BLaER1 (cell line): ENCODE measurements around the gene KRT27.
A peak's percentile ranks its signal among the peaks of the same experiment; 100 is the strongest.
"Not testable (repeated sequence)": the region's sequence is repeated elsewhere in the genome, so short reads cannot be mapped to it uniquely, and the experiment has no call there.

Experiments
- H3K27ac ChIP-seq: shearing (Covaris generic); formaldehyde crosslinking; 2 replicates; pipeline ENCODE4 v1.8.1; 2022
- H3K27me3 ChIP-seq: shearing (Covaris generic); formaldehyde crosslinking; 2 replicates; pipeline ENCODE4 v1.8.1; 2022
- H3K36me3 ChIP-seq: shearing (Covaris generic); formaldehyde crosslinking; 2 replicates; pipeline ENCODE4 v1.8.1; 2022
- H3K4me1 ChIP-seq: shearing (Covaris generic); formaldehyde crosslinking; 2 replicates; pipeline ENCODE4 v1.8.1; 2022
- H3K4me2 ChIP-seq: shearing (Covaris generic); formaldehyde crosslinking; 2 replicates; pipeline ENCODE4 v1.8.1; 2022
- H3K4me3 ChIP-seq: shearing (Covaris generic); formaldehyde crosslinking; 2 replicates; pipeline ENCODE4 v1.8.1; 2022
- H3K9ac ChIP-seq: shearing (Covaris generic); formaldehyde crosslinking; 2 replicates; pipeline ENCODE4 v1.8.1; 2022
- H3K9me3 ChIP-seq: shearing (Covaris generic); formaldehyde crosslinking; 2 replicates; pipeline ENCODE4 v1.8.1; 2022
- H4K20me1 ChIP-seq: shearing (Covaris generic); formaldehyde crosslinking; 2 replicates; pipeline ENCODE4 v1.8.1; 2022
- Cebpa-rat ChIP-seq: shearing (Covaris generic); IDR thresholded peaks from 2 replicates; pipeline ENCODE4 v1.8.1; 2022

Gene KRT27

DNA sequence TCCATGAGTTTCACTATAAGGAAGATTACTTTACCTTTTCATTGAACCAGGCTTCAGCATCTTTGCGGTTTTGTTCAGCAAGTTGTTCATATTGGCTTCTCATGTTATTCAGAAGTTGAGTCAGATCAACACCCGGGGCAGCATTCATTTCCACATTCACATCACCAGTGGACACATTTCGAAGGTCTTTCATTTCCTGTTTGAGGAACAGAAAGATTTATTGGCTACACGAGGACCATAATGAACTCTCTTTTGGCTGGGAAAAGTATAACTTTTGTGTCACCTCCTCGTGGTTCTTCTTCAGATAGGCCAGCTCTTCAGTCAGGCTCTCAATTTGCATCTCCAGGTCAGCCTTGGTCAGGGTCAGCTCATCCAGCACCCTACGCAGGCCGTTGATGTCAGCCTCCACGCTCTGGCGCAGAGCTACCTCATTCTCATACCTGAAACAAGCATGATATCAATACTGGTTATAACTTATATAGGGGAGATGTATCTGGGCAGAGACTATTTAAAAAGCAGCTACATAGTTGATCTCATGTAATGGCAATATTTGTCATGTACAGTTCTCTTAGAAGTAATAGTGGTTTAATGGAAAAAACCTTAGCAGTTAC is 38.0 kb upstream of the KRT27 start:
- no peak overlapping the region for H3K4me3 ChIP-seq
- no peak overlapping the region for H3K4me2 ChIP-seq
- no peak overlapping the region for H3K27ac ChIP-seq
- H3K9me3 ChIP-seq = 0 out of 2 replicates have a peak, but pooled peaks cover 5% of the 10 kb centered on the region
- H3K36me3 ChIP-seq = peaks cover 17% of the 10 kb centered on the region
- no peak for TF ChIP-seq Cebpa-rat
- H3K27me3 ChIP-seq = no peaks in the 10 kb centered on the region
- no peaks in the 10 kb centered on the region for H4K20me1 ChIP-seq
- 0 out of 2 replicates have a peak, but pooled peaks cover 5% of the 10 kb centered on the region for H3K4me1 ChIP-seq
- H3K9ac ChIP-seq = no peak overlapping the region

DNA sequence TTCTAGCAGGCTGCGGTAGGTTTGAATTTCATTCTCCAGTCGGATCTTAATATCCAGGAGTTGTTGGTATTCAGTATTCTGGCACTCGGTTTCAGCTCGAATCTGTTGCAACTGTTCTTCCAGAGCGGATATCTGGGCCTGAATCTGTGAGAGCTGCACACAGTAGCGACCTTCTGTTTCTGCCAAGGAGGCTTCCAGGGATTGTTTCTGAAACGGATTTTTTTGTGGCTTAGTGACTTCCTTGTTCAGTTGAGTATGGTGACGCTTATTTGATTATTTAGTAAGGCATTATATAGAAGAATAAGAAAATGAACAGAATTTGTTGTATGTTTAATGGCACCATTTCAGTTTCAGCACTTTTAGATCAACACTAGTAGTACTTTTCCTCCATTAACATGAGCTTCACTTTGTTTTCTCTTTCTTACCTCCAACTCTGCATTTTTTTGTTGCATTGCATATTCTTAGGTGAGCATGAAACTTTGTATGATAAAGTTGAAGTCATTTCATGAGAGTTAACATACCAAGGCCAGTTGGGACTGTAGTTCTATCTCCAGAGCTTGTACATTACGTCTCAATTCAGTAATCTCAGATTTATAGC is 37.3 kb upstream of the KRT27 start:
- Histone ChIP-seq H3K4me1 (0 out of 2 replicates have a peak, but pooled peaks cover 5% of the 10 kb centered on the region), H3K4me2 (peak overlapping the region; percentile 71), H3K4me3 (peak overlapping the region; percentile 84), H3K9me3 (0 out of 2 replicates have a peak, but pooled peaks cover 5% of the 10 kb centered on the region), H3K27me3 (no peaks in the 10 kb centered on the region), H3K27ac (peak overlapping the region; percentile 88), H4K20me1 (no peaks in the 10 kb centered on the region), H3K36me3 (peaks cover 17% of the 10 kb centered on the region), H3K9ac (no peak overlapping the region)
- no peak for TF ChIP-seq Cebpa-rat

DNA sequence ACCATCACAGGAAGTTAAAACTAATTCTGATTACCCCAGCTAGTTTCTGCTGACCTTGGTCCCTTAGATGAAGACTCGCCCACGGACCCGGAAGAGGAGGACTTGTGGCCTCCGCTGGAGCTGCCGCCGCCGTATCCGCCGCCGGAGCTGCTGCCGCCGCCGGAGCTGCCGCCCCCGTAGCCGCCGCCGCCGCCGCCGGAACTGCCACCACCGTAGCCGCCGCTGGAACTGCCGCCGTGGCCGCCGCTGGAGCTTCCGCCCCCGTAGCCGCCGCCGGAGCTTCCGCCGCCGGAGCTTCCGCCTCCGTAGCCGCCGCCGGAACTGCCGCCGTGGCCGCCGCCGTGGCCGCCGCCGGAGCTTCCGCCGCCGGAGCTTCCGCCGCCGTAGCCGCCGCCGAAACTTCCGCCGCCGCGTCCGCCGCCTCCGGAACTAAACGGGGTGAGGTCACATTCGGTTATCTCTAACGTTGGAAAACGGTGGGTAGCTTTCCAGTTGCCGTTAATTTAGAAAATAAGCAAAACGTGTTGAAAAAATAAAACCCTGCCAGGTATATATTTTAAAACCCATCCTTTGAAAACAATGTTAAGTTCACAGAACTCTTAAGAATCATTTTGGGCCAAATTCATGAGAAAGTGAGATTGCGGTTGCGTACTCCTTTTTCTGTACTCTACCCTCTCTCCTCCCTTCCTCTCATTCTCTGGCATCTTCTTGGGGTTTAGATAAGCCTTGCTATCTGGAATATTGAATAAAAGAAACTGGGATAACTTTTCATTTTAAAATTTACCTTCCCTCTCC is 36.6 kb upstream of the KRT27 start:
- 0 out of 2 replicates have a peak, but pooled peaks cover 5% of the 10 kb centered on the region for H3K4me1 ChIP-seq
- H4K20me1 ChIP-seq = no peaks in the 10 kb centered on the region
- H3K27ac ChIP-seq = peak overlapping the region; percentile 88
- H3K27me3 ChIP-seq = no peaks in the 10 kb centered on the region
- H3K4me3 ChIP-seq = peak overlapping the region; percentile 84
- H3K4me2 ChIP-seq = peak overlapping the region; percentile 82
- TF ChIP-seq Cebpa-rat = no peak
- peak overlapping the region; percentile 86 for H3K9ac ChIP-seq
- 0 out of 2 replicates have a peak, but pooled peaks cover 5% of the 10 kb centered on the region for H3K9me3 ChIP-seq
- peaks cover 17% of the 10 kb centered on the region for H3K36me3 ChIP-seq

GRCh38 chr17:40818343-40818732 is 36.0 kb upstream of the KRT27 start:
- H3K4me1 ChIP-seq = 0 out of 2 replicates have a peak, but pooled peaks cover 5% of the 10 kb centered on the region
- no peak for TF ChIP-seq Cebpa-rat
- peak overlapping the region; percentile 86 for H3K9ac ChIP-seq
- H3K4me2 ChIP-seq = peak overlapping the region; percentile 82
- peak overlapping the region; percentile 84 for H3K4me3 ChIP-seq
- H3K9me3 ChIP-seq = 0 out of 2 replicates have a peak, but pooled peaks cover 5% of the 10 kb centered on the region
- peaks cover 17% of the 10 kb centered on the region for H3K36me3 ChIP-seq
- no peaks in the 10 kb centered on the region for H3K27me3 ChIP-seq
- peak overlapping the region; percentile 88 for H3K27ac ChIP-seq
- H4K20me1 ChIP-seq = no peaks in the 10 kb centered on the region

DNA sequence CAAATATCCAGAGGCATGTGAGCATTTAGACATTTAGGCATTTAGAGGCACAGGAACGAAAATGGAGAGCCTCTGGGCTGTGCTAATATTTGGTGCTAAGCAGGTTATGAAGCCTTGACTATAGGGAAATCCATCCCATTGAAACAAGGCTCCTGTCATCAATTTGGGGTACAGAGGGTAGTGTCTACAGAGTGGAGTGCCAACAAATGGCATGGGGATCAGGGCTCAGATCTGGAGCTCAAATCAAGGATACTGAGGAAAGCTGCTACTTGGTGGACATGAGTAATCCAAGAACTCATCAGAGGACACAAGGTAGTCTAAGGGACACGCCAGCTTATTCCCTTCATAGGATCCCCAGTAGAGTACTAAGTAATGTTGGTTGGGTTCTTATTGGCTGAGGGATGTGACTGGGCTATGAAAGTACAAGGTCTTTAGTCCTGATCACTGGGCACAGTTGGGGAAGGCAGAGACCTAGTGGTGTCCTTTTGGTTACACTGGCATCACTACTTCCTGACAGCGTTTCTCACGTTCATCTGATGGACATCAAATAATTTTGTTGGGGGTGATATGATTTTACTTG is 34.8 kb upstream of the KRT27 start:
- H3K27me3 ChIP-seq = no peaks in the 10 kb centered on the region
- H3K4me2 ChIP-seq = no peak overlapping the region
- H3K4me3 ChIP-seq = no peak overlapping the region
- 0 out of 2 replicates have a peak, but pooled peaks cover 5% of the 10 kb centered on the region for H3K4me1 ChIP-seq
- no peaks in the 10 kb centered on the region for H4K20me1 ChIP-seq
- H3K9me3 ChIP-seq = 0 out of 2 replicates have a peak, but pooled peaks cover 5% of the 10 kb centered on the region
- peaks cover 16% of the 10 kb centered on the region for H3K36me3 ChIP-seq
- H3K27ac ChIP-seq = no peak overlapping the region
- TF ChIP-seq Cebpa-rat = no peak
- no peak overlapping the region for H3K9ac ChIP-seq

DNA sequence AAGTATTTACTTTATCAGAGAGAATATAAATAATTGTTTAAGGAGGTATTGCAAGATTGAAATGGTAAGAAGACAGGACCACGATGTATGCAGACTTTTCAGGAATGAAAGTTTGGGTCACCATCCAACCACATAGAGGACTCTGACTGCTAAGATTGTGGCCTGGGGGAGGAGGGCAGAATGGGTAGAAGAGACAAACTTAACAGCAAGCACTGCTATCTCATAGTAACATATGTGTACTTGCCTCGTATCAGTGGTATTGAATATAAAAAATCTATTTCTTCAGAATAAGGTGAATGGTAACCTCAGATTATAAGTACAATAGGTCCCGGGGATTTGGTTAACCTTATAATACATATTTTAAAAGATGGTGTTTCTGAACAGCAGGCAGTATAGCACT is 34.2 kb upstream of the KRT27 start:
- H4K20me1 ChIP-seq = no peaks in the 10 kb centered on the region
- no peak overlapping the region for H3K4me2 ChIP-seq
- H3K4me1 ChIP-seq = 0 out of 2 replicates have a peak, but pooled peaks cover 5% of the 10 kb centered on the region
- peaks cover 12% of the 10 kb centered on the region for H3K36me3 ChIP-seq
- no peak overlapping the region for H3K9ac ChIP-seq
- 0 out of 2 replicates have a peak, but pooled peaks cover 5% of the 10 kb centered on the region for H3K9me3 ChIP-seq
- H3K4me3 ChIP-seq = no peak overlapping the region
- H3K27me3 ChIP-seq = no peaks in the 10 kb centered on the region
- TF ChIP-seq Cebpa-rat = no peak
- no peak overlapping the region for H3K27ac ChIP-seq

GRCh38 chr17:40815381-40815780 is 33.0 kb upstream of the KRT27 start:
- Histone ChIP-seq H3K9ac (no peak overlapping the region), H3K36me3 (peaks cover 12% of the 10 kb centered on the region), H4K20me1 (no peaks in the 10 kb centered on the region), H3K9me3 (0 out of 2 replicates have a peak, but pooled peaks cover 5% of the 10 kb centered on the region), H3K27ac (no peak overlapping the region), H3K4me2 (no peak overlapping the region), H3K27me3 (no peaks in the 10 kb centered on the region), H3K4me1 (0 out of 2 replicates have a peak, but pooled peaks cover 5% of the 10 kb centered on the region), H3K4me3 (no peak overlapping the region)
- no peak for TF ChIP-seq Cebpa-rat

- not testable (repeated sequence) for H3K9ac ChIP-seq, H4K20me1 ChIP-seq, H3K9me3 ChIP-seq, H3K27ac ChIP-seq, H3K4me3 ChIP-seq, H3K4me2 ChIP-seq, H3K27me3 ChIP-seq, H3K4me1 ChIP-seq
- peaks cover 12% of the 10 kb centered on the region for H3K36me3 ChIP-seq
Measured at GRCh38 chr17:40814657-40815056, 32.3 kb upstream of the KRT27 start.

- no peak overlapping the region for H3K4me3 ChIP-seq
- TF ChIP-seq Cebpa-rat = no peak
- H3K27me3 ChIP-seq = no peaks in the 10 kb centered on the region
- H3K4me1 ChIP-seq = 0 out of 2 replicates have a peak, but pooled peaks cover 5% of the 10 kb centered on the region
- H4K20me1 ChIP-seq = no peaks in the 10 kb centered on the region
- no peak overlapping the region for H3K4me2 ChIP-seq
- H3K36me3 ChIP-seq = peaks cover 12% of the 10 kb centered on the region
- no peak overlapping the region for H3K9ac ChIP-seq
- no peak overlapping the region for H3K27ac ChIP-seq
- H3K9me3 ChIP-seq = no peaks in the 10 kb centered on the region
Measured at GRCh38 chr17:40813804-40814203, 31.5 kb upstream of the KRT27 start.
